Left cardiac atrium (tissue), 4 donors: Measurements from ENCODE around the gene DNMT3A. TPM values are rescaled to one million over a fixed set of nuclear protein-coding genes. Genes with fewer than 3 reads are reported as not detected.
"Not testable (repeated sequence)": the region's sequence is repeated elsewhere in the genome, so short reads cannot be mapped to it uniquely, and the experiment has no call there.

Experiments used
- ATAC-seq, 2 donors: fragments of 200-7000 bp; cut with Tn5 transposase; one replicate each; pipeline ENCODE4 v1.9.1; 2020; ENCODE audit warnings: mild to moderate bottlenecking in 2 of 2, moderate library complexity in 2 of 2
- DNase-seq: peaks from one replicate; pipeline ENCODE4 v3.0.0-alpha.2; 2020
- intact Hi-C, 2 donors: fragments of 100-400 bp; cut with DNase I; formaldehyde crosslinking; loops; one replicate each; pipeline versions ENCODE4 v1.14.1 to v1.15.1; 2022 to 2023
- total RNA-seq, 2 donors: library from RNA; stranded (reverse); fragmentation: NEBNext Ultra II Directional; extraction: Animal tissue kit (Norgen Biotek cat#: 25700); gene quantifications; one replicate each; pipeline ENCODE4 v1.2.1, GENCODE V29; 2021
- donor health status: DM: no; HTN: yes; CAD: no.
- donor health status: DM: no; HTN: yes; CAD: no; lungs with severe emphysema.
- donor health status: DM: yes; HTN: yes; CAD: no.
- donor health status: Dilated cardiomyopathy.

DNMT3A gene
- total RNA-seq, 2 donors from 2014 or later, result 18.4 to 19.1 TPM

DNA sequence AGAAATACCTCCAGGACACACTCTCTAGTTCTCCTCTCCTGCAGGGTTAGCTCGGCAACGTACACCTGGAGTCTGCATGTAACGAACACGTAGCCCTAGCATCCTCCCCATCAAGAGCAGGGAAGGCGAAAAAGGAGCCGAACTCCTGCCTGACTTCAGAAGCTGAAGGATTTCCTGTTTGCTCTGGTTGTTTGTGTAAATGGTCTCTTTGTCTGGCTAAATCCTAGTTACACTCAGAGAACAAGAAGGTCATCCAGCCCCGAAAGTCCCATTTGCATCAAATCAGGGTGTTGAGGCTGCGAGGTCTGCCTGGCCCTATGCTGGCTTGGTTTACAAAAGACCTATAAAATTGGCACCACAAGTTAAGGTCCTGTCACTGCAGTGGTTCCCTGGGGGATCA is 107.0 kb downstream of the DNMT3A start:
- intact Hi-C loops, result no loop called here
- DNase-seq, result no peak
- no peak for ATAC-seq

GRCh38 chr2:25233916-25234605 is 107.7 kb downstream of the DNMT3A start:
- intact Hi-C loops, result no loop called here
- no peak for DNase-seq
- ATAC-seq, result no peak

DNA sequence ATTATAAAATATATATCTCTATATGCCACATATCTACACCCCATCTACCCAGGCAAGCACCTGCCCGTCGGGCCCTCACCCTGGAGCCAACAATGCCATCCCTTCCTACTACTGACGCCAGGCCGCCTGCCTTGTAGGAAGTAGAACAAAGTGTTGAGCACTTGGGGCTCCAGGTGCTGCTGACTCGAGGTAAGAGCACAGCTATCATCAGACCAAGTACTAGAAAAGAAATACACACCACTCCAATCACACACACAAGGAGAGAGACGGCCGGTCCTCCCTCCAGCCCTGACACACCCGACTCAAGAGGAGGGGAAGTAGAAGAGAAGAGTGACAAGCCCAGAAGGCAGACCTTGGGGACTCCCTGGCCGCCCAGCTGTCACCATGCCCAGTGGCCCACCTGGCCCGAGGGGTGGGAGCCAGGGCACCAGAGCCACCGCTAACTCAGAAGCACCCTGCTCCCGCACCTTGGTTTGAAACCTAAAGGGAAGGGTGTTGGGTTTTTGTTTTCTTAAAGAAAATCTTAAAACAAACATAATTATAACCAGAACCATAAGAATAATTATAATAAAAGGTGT is 109.4 kb downstream of the DNMT3A start:
- DNase-seq (no peak), ATAC-seq (no peak)
- intact Hi-C loops, result no loop called here

GRCh38 chr2:25230948-25231311 is 110.8 kb downstream of the DNMT3A start:
- intact Hi-C loops, result no loop called here
- no peak for DNase-seq
- ATAC-seq, result no peak

DNA sequence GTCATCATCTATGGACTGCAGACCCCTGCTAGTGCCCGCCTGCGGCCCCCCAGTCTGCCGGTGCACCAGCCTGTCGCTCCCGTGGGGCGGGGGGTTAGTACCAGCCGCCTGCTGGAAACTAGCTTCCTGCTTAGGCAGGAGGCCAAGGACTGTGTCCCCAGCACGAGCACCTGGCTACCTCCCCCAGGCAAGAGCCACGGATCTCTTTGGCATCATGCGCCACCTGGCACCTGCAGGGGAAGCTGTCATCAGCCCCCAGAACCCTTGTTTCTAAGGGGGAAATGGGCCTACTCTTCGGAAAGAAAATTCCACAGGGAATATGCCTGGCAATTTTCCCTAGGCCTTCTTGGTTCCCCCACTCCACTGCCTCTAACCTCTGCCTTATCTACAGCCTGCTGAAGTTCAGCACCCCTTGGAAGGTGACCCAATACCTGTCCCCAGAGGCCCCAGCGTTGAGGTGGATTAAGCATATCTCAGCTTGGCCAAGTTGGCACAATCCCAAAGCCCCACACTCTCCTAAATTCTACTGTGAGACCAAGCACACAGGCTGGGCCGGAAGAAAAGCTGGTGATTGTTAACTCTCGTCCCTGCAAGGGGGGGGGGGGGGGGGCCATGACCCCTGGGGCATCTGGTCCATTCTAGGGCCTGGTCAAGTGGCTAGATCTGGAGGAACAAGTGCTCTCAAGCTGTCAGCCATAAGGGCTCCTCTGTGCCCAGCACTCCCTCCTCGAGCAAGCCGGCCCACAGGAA is 111.4 kb downstream of the DNMT3A start:
- intact Hi-C loops, result no loop called here
- ATAC-seq, result peak in 1 of 2 donors; percentile 3
- DNase-seq, result no peak

GRCh38 chr2:25229279-25230197 is 112.2 kb downstream of the DNMT3A start:
- intact Hi-C loops, result no loop called here
- DNase-seq (no peak), ATAC-seq (peak; percentile 43 to 54)

GRCh38 chr2:25228848-25229278 is 112.9 kb downstream of the DNMT3A start:
- DNase-seq (peak; percentile 85), ATAC-seq (peak; percentile 84 to 87)
- intact Hi-C loops, result no loop called here

- DNase-seq, result no peak
- no peak for ATAC-seq
- intact Hi-C loops, result no loop called here
These were observed 114.1 kb downstream of the DNMT3A start for GRCh38 chr2:25227576-25227975.

DNA sequence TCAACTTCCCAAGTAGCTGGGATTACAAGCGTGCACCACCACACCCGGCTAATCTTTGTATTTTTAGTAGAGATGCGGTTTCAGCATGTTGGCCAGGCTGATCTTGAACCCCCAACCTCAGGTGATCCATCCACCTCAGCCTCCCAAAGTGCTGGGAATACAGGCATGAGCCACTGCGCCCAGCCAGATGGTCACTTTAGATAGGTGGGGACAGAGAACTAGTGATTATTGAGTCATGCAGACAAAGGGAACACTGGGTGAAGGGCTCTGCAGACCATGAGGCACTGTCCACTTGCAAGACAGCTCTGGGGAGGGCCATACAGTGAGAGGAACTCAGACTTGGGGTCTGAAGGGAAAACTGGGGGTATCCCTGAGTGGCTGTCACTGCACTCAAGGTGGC is 114.9 kb downstream of the DNMT3A start:
- DNase-seq, result no peak
- ATAC-seq, result no peak
- intact Hi-C loops, result no loop called here

- ATAC-seq (no peak), DNase-seq (no peak)
- intact Hi-C loops, result no loop called here
These were observed 119.1 kb downstream of the DNMT3A start for GRCh38 chr2:25222477-25223121.

- no peak for ATAC-seq
- DNase-seq, result no peak
- intact Hi-C loops, result no loop called here
These were observed 120.1 kb downstream of the DNMT3A start for GRCh38 chr2:25221579-25221978.

- DNase-seq (no peak), ATAC-seq (no peak)
- intact Hi-C loops, result no loop called here
These were observed 121.4 kb downstream of the DNMT3A start for GRCh38 chr2:25220313-25220712.

DNA sequence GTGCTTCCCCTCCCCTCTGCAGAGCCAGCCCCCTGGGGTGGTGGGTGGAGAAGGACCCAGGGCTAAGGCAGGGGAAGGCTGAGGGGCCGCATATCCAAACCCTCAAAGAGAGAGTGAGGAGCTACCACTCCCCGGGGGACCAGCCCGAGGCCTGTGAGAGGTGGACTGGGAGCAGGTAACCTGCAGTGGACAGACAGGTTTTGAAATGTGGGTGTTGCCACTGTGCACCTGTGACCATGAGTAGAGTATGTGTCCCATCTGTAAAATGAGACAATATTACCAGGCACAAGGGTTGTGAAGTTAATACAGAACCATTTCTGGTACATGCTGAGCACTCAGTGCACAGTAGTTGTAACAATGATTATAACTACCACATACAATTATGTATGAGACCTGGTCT is 122.1 kb downstream of the DNMT3A start:
- intact Hi-C loops, result no loop called here
- DNase-seq (no peak), ATAC-seq (no peak)

DNA sequence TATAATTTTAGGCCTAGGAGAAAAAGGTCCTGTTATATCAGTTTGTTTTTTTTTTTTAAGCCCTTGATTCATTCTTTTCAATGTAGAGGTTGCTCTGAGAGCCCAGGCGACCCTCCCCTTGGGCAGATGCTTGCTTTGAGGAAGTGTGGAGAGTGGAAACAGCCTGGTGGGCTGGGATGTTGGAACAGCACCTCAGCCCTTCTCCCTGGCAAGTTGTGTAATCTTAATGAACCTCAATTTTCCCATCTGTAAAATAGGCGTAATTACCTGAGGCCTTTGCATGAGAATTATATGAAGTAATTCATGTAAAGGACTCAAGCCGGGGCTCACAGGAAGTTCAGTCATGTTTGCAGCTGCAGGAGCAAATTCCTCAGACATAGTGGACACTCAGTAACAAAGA is 123.6 kb downstream of the DNMT3A start:
- intact Hi-C loops, result no loop called here
- ATAC-seq (no peak), DNase-seq (no peak)

DNA sequence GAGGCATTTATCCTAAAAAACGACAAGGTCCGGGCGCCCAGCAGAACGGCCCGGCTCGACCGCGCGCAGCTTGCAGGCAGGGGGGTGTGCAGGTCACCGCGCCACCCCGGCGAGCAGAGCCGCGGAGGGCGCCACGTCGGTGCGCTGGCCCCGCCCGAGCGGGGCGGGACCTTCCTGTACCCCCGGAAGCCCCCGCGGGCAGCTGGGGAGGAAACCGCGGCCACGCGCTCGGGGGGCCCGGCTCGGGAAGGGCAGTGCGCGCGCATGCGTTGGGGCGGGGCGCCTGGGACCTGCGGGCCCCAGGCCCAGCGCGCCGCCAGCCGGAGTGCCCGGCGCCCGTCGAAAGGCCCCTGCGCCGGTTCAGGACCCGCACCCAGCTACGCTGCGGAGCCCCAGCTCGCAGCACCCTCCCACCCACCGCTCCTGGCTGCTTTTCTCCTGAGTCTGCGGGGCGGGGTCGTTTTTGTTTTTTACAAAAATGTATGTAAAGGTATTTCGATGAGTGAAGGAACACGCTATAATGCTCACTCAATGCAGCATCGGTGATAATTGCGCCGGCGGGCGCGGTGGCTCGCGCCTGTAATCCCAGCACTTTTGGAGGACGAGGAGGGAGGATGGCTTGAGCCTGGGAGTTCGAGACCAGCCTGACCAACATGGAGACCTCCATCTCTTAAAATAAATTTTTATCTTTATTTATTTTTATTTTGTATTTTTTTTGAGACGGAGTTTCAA is 125.6 kb downstream of the DNMT3A start:
- DNase-seq (peak; percentile 84), ATAC-seq (peak; percentile 94 to 95)
- intact Hi-C loops, result no loop called here

DNA sequence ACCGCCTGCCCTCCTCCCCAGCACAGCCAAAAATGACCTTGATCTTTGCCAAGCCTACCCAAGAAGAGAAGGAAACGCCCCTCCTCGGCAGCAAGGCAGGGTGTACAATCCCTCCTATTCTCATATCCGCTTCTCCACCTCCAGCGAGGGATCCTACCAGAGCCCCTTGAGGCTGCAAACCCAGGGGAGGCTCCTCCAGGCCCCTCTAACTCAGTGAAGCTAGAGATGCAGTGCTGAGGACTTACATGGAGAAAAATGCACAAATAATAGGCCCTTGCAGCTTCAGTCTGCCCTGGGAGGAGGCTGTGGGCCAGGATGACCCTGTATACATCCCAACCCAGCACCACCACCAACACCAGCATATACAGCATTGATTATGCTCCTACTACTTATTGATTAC is 126.5 kb downstream of the DNMT3A start:
- no peak for DNase-seq
- peak in 1 of 2 donors; percentile 12 for ATAC-seq

GRCh38 chr2:25213229-25213628 is 128.5 kb downstream of the DNMT3A start:
- intact Hi-C loops, result no loop called here
- DNase-seq (no peak), ATAC-seq (no peak)

More for the DNA sequence above, 126.5 kb downstream of the DNMT3A start:
- intact Hi-C loops, result no loop called here

- intact Hi-C loops, ATAC-seq, DNase-seq: not testable (repeated sequence)
These were observed 130.8 kb downstream of the DNMT3A start for GRCh38 chr2:25210923-25211322.
